HEK293 (cell line): ENCODE data around the gene FA2H.

ENCODE experiments used
- CTCF ChIA-PET: fragments of 350-600 bp; formaldehyde crosslinking; extraction: SDS; loops from one replicate; lab custom pipeline; 2021; ENCODE audit warnings: antibody characterized with exemption; lab: Yijun Ruan, JAX
- POLR2A ChIA-PET: fragments of 300-600 bp; formaldehyde crosslinking; extraction: SDS; loops from one replicate; lab custom pipeline; 2020; ENCODE audit warnings: antibody characterized with exemption, inconsistent platforms; lab: Yijun Ruan, JAX
- H3K27ac ChIP-seq: fragments of 200-500 bp; sonication (Bioruptor generic); 2 replicates; pipeline ENCODE4 v1.5.1; 2014; ENCODE audit warnings: low read depth, low read length, control low read depth, inconsistent platforms; ENCODE audit errors: extremely low read depth
- H3K36me3 ChIP-seq, 2 experiments: fragments of 200-500 bp in 1 of 2; sonication (Bioruptor generic) in 1 of 2; 1 replicate in 1 of 2; 2 replicates in 1 of 2; pipeline ENCODE4 v1.5.1; 2014 to 2017; ENCODE audit warnings: inconsistent platforms in 2 of 2, low read length in 2 of 2; ENCODE audit not compliant: control insufficient read depth in 2 of 2, insufficient read depth in 1 of 2
- H3K4me1 ChIP-seq: fragments of 200-500 bp; sonication (Bioruptor generic); 2 replicates; pipeline ENCODE4 v1.5.1; 2014; ENCODE audit warnings: mild to moderate bottlenecking, low read length, inconsistent platforms; ENCODE audit not compliant: control insufficient read depth, insufficient read depth
- H3K4me3 ChIP-seq: 2 replicates; pipeline ENCODE4 v1.5.1; 2011; ENCODE audit warnings: low read depth, mild to moderate bottlenecking, control low read depth, low read length, moderate library complexity
- H3K9me3 ChIP-seq: fragments of 200-500 bp; sonication (Bioruptor generic); 2 replicates; pipeline ENCODE4 v1.5.1; 2014; ENCODE audit warnings: low read depth, low read length, inconsistent platforms; ENCODE audit not compliant: control insufficient read depth, insufficient read depth
- BCL6B ChIP-seq: fragments of 450-650 bp; formaldehyde crosslinking; IDR thresholded peaks from 2 replicates; pipeline ENCODE4 v1.5.1; 2017; ENCODE audit warnings: missing biosample characterization, missing genetic modification characterization
- EGR2 ChIP-seq: fragments of 450-650 bp; formaldehyde crosslinking; IDR thresholded peaks from 2 replicates; pipeline ENCODE4 v1.5.1; 2016; ENCODE audit warnings: low read depth, missing biosample characterization, missing genetic modification characterization
- KLF7 ChIP-seq: fragments of 450-650 bp; formaldehyde crosslinking; IDR thresholded peaks from 2 replicates; pipeline ENCODE4 v1.5.1; 2016; ENCODE audit warnings: missing biosample characterization, missing genetic modification characterization, borderline replicate concordance
- PRDM2 ChIP-seq: fragments of 450-650 bp; formaldehyde crosslinking; IDR thresholded peaks from 2 replicates; pipeline ENCODE4 v1.5.1; 2016; ENCODE audit warnings: missing biosample characterization, missing genetic modification characterization, borderline replicate concordance
- SCRT1 ChIP-seq: fragments of 450-650 bp; formaldehyde crosslinking; IDR thresholded peaks from 2 replicates; pipeline ENCODE4 v1.5.1; 2016; ENCODE audit warnings: missing biosample characterization, missing genetic modification characterization, borderline replicate concordance
- ZBTB10 ChIP-seq: fragments of 450-650 bp; formaldehyde crosslinking; IDR thresholded peaks from 2 replicates; pipeline ENCODE4 v1.5.1; 2016; ENCODE audit warnings: missing biosample characterization, missing genetic modification characterization
- ZBTB21 ChIP-seq: fragments of 450-650 bp; formaldehyde crosslinking; IDR thresholded peaks from 2 replicates; pipeline ENCODE4 v1.5.1; 2017; ENCODE audit warnings: missing biosample characterization, missing genetic modification characterization
- ZNF121 ChIP-seq: fragments of 450-650 bp; formaldehyde crosslinking; IDR thresholded peaks from 2 replicates; pipeline ENCODE4 v1.5.1; 2016; ENCODE audit warnings: missing biosample characterization, missing genetic modification characterization
- ZNF174 ChIP-seq: fragments of 450-650 bp; formaldehyde crosslinking; IDR thresholded peaks from 2 replicates; pipeline ENCODE4 v1.5.0; 2017; ENCODE audit warnings: missing biosample characterization, mild to moderate bottlenecking, missing genetic modification characterization
- ZNF184 ChIP-seq: fragments of 450-650 bp; IDR thresholded peaks from 2 replicates; pipeline ENCODE4 v1.5.1; 2018; ENCODE audit warnings: missing biosample characterization, mild to moderate bottlenecking, missing genetic modification characterization
- ZNF2 ChIP-seq: fragments of 450-650 bp; formaldehyde crosslinking; IDR thresholded peaks from 2 replicates; pipeline ENCODE4 v1.5.1; 2016; ENCODE audit warnings: missing biosample characterization, missing genetic modification characterization
- ZNF223 ChIP-seq: fragments of 450-650 bp; formaldehyde crosslinking; IDR thresholded peaks from 2 replicates; pipeline ENCODE4 v1.5.1; 2016; ENCODE audit warnings: missing biosample characterization, missing genetic modification characterization
- ZNF362 ChIP-seq: fragments of 450-650 bp; formaldehyde crosslinking; IDR thresholded peaks from 2 replicates; pipeline ENCODE4 v1.5.1; 2016; ENCODE audit warnings: missing biosample characterization, missing genetic modification characterization
- ZNF37A ChIP-seq: fragments of 450-650 bp; IDR thresholded peaks from 2 replicates; pipeline ENCODE4 v1.5.1; 2018; ENCODE audit warnings: missing biosample characterization, missing genetic modification characterization
- ZNF391 ChIP-seq: fragments of 450-650 bp; formaldehyde crosslinking; IDR thresholded peaks from 2 replicates; pipeline ENCODE4 v1.5.1; 2016; ENCODE audit warnings: low read depth, missing biosample characterization, missing genetic modification characterization, borderline replicate concordance
- ZNF449 ChIP-seq: fragments of 450-650 bp; formaldehyde crosslinking; IDR thresholded peaks from 2 replicates; pipeline ENCODE4 v1.5.1; 2017; ENCODE audit warnings: missing biosample characterization, mild to moderate bottlenecking, missing genetic modification characterization, moderate library complexity
- ZNF48 ChIP-seq: fragments of 450-650 bp; formaldehyde crosslinking; IDR thresholded peaks from 2 replicates; pipeline ENCODE4 v1.5.1; 2016; ENCODE audit warnings: missing biosample characterization, missing genetic modification characterization
- ZNF658 ChIP-seq: fragments of 450-650 bp; formaldehyde crosslinking; IDR thresholded peaks from 2 replicates; pipeline ENCODE4; 2016; ENCODE audit warnings: missing biosample characterization, missing genetic modification characterization
- ZNF660 ChIP-seq: fragments of 450-650 bp; IDR thresholded peaks from 2 replicates; pipeline ENCODE4 v1.5.1; 2018; ENCODE audit warnings: missing biosample characterization, mild to moderate bottlenecking, missing genetic modification characterization
- ZNF843 ChIP-seq: fragments of 450-650 bp; formaldehyde crosslinking; IDR thresholded peaks from 2 replicates; pipeline ENCODE4 v1.5.1; 2016; ENCODE audit warnings: missing biosample characterization, missing genetic modification characterization

Gene FA2H

GRCh38 chr16:74788108-74788507 is 13.5 kb upstream of the FA2H start (continued):
- TF ChIP-seq BCL6B (tag by site-specific recombination) = no peak
- TF ChIP-seq ZNF2 = no peak
- TF ChIP-seq, all 188 proteins: peak for 0

- no peaks in the 10 kb centered on the region for H3K36me3 ChIP-seq
- H3K9me3 ChIP-seq = no peaks in the 10 kb centered on the region
- CTCF ChIA-PET = interaction anchor here (0.6 to 1.8 kb wide), 3 partner anchors 10 to 26 kb away, joined by 3 to 7 read pairs (median 3); partner anchors contain the start of gene FA2H
- no peaks in the 10 kb centered on the region for H3K4me1 ChIP-seq
- no peak overlapping the region for H3K4me3 ChIP-seq
- POLR2A ChIA-PET = no interaction called here
- TF ChIP-seq ZNF391 (tag by site-specific recombination) = no peak
- no peak for TF ChIP-seq ZNF362 (tag by site-specific recombination)
- TF ChIP-seq ZNF174 (tag by site-specific recombination) = no peak
- no peak for TF ChIP-seq ZNF658
- TF ChIP-seq ZNF48 (tag by site-specific recombination) = no peak
- TF ChIP-seq KLF7 = no peak
- no peak for TF ChIP-seq ZNF660 (tag by site-specific recombination)
- no peak for TF ChIP-seq ZNF37A (tag by site-specific recombination)
- TF ChIP-seq PRDM2 (tag by site-specific recombination) = no peak
- TF ChIP-seq SCRT1 (tag by site-specific recombination) = no peak
- no peak for TF ChIP-seq ZNF449 (tag by site-specific recombination)
- TF ChIP-seq ZNF184 (tag by site-specific recombination) = no peak
- TF ChIP-seq ZBTB10 (tag by site-specific recombination) = no peak
- TF ChIP-seq ZNF223 = no peak
- TF ChIP-seq ZNF843 (tag by site-specific recombination) = no peak
- no peak for TF ChIP-seq EGR2 (tag by site-specific recombination)
- no peak for TF ChIP-seq ZNF121 (tag by site-specific recombination)
- no peak for TF ChIP-seq ZBTB21
- H3K27ac ChIP-seq = no peak overlapping the region
Observed at GRCh38 chr16:74785031-74785430, 10.4 kb upstream of the FA2H start.
